GM23248 (cell line): Measurements from ENCODE around the gene ANKRD6. TPM values are rescaled to one million over a fixed set of nuclear protein-coding genes. Genes with fewer than 3 reads are reported as not detected.
A peak's percentile ranks its signal among the peaks of the same experiment; 100 is the strongest.

ENCODE experiments used
- DNase-seq: peaks from one replicate; pipeline ENCODE4 v3.0.0-alpha.2; 2015
- H2AFZ ChIP-seq: fragments of 200-600 bp; sonication (generic); 2 replicates; pipeline ENCODE4 v1.6.1; 2016; ENCODE audit warnings: antibody characterized with exemption
- H3F3A ChIP-seq: fragments of 200-600 bp; sonication (generic); 2 replicates; pipeline ENCODE4 v1.6.1; 2016; ENCODE audit warnings: mild to moderate bottlenecking, antibody characterized with exemption, mixed run types; ENCODE audit not compliant: insufficient read depth
- H3K27ac ChIP-seq: fragments of 200-600 bp; sonication (generic); 2 replicates; pipeline ENCODE4 v1.5.1; 2016; ENCODE audit warnings: mild to moderate bottlenecking
- H3K27me3 ChIP-seq: fragments of 200-600 bp; sonication (generic); replicated peaks from 2 replicates; pipeline ENCODE4 v1.6.1; 2016; ENCODE audit warnings: mild to moderate bottlenecking; ENCODE audit not compliant: insufficient read depth
- H3K36me3 ChIP-seq: fragments of 200-600 bp; sonication (generic); 2 replicates; pipeline ENCODE4 v1.6.1; 2016; ENCODE audit warnings: low read depth, mild to moderate bottlenecking
- H3K4me1 ChIP-seq: fragments of 200-600 bp; sonication (generic); 2 replicates; pipeline ENCODE4 v1.6.1; 2016; ENCODE audit warnings: mild to moderate bottlenecking; ENCODE audit not compliant: insufficient read depth
- H3K4me2 ChIP-seq: fragments of 200-600 bp; sonication (generic); one replicate; pipeline ENCODE4 v1.6.1; 2016; ENCODE audit warnings: mild to moderate bottlenecking; ENCODE audit not compliant: unreplicated experiment
- H3K4me3 ChIP-seq: fragments of 200-600 bp; sonication (generic); 2 replicates; pipeline ENCODE4 v1.5.1; 2016; ENCODE audit warnings: mild to moderate bottlenecking
- H3K79me2 ChIP-seq: fragments of 200-600 bp; sonication (generic); 2 replicates; pipeline ENCODE4 v1.6.1; 2016; ENCODE audit warnings: mild to moderate bottlenecking; ENCODE audit not compliant: insufficient read depth
- H3K9ac ChIP-seq: fragments of 200-600 bp; sonication (generic); 2 replicates; pipeline ENCODE4 v1.6.1; 2016; ENCODE audit warnings: mild to moderate bottlenecking
- H3K9me2 ChIP-seq: fragments of 200-600 bp; sonication (generic); 2 replicates; pipeline ENCODE4 v1.6.1; 2016; ENCODE audit warnings: mixed run types, mild to moderate bottlenecking, moderate library complexity; ENCODE audit not compliant: insufficient read depth
- H3K9me3 ChIP-seq: fragments of 200-600 bp; sonication (generic); one replicate; pipeline ENCODE4 v1.6.1; 2017; ENCODE audit warnings: low read depth
- H4K20me1 ChIP-seq: fragments of 200-600 bp; sonication (generic); 2 replicates; pipeline ENCODE4 v1.6.0; 2016; ENCODE audit not compliant: insufficient read depth
- EZH2 ChIP-seq: fragments of 200-600 bp; sonication (generic); IDR thresholded peaks from 2 replicates; pipeline ENCODE4 v1.6.1; 2018; ENCODE audit warnings: antibody characterized with exemption, mild to moderate bottlenecking; ENCODE audit not compliant: insufficient read depth, poor library complexity, severe bottlenecking
- EZH2phosphoT487 ChIP-seq: fragments of 200-600 bp; sonication (generic); IDR thresholded peaks from 2 replicates; pipeline ENCODE4 v1.6.1; 2018; ENCODE audit warnings: antibody characterized with exemption, moderate library complexity, mild to moderate bottlenecking, low read depth; ENCODE audit not compliant: insufficient read depth
- WGBS, 2 experiments: methylation state at CpG; one replicate each; pipeline ENCODE4 v1.1.6; 2015 to 2017; ENCODE audit warnings: low lambda C conversion rate in 2 of 2, low coverage in 1 of 2; ENCODE audit errors: missing lambda C conversion rate in 2 of 2; 5-methylcytosine and 5-hydroxymethylcytosine counted together
- in situ Hi-C: fragments of 300-500 bp; cut with MboI; formaldehyde crosslinking; loops from 2 replicates; pipeline ENCODE4 v1.15.0; 2020
- polyA plus RNA-seq: library from polyadenylated mRNA; unstranded; fragments of >200 nt; fragmentation: Nextera tagmentation; extraction: Ambion mirVana; gene quantifications from 2 replicates; pipeline ENCODE4 v1.2.1, GENCODE V29; 2016
- total RNA-seq: library from RNA; depleted of rRNA; stranded (reverse); fragments of >200 nt; shearing (Covaris generic); gene quantifications from 2 replicates; pipeline ENCODE4 v1.2.3, GENCODE V29; 2014; rRNA removed

ANKRD6 gene
- total RNA-seq (1.0 and 12.4 TPM in 2 replicates), polyA plus RNA-seq (0.54 and 0.58 TPM in 2 replicates)

GRCh38 chr6:89432875-89433251 is at the start of gene ANKRD6:
TSS of gene ANKRD6 (plus strand) at chr6:89433152. CDS start at chr6:89566977, 133,825 bp downstream.
- H3K9me2 ChIP-seq = no peaks in the 10 kb centered on the region
- H3F3A ChIP-seq = 0 out of 2 replicates have a peak, but pooled peaks cover 6% of the 10 kb centered on the region
- 0 out of 2 replicates have a peak within 1 kb of the TSS, but pooled peaks have one; percentile 34 for H3K9ac ChIP-seq
- peaks cover 6% of the 10 kb centered on the region; the same call in 1 of the 2 replicates for H3K4me1 ChIP-seq
- H4K20me1 ChIP-seq = no peaks in the 10 kb centered on the region; the same call in 1 of the 2 replicates
- H3K36me3 ChIP-seq = no peaks in the 10 kb centered on the region
- peaks cover 36% of the 10 kb centered on the region for H3K27me3 ChIP-seq
- H2AFZ ChIP-seq = peak within 1 kb of the TSS; percentile 76
- in situ Hi-C loops = loop anchor here (10.0 kb wide), 1 partner anchor 182 kb away; no protein-coding TSS in a partner anchor
- DNase-seq = peak; percentile 67
- TF ChIP-seq EZH2phosphoT487 (no peak), EZH2 (no peak)
- H3K4me3 ChIP-seq = peak within 1 kb of the TSS; percentile 66
- no peaks in the 10 kb centered on the region for H3K79me2 ChIP-seq
- no peaks in the 10 kb centered on the region for H3K9me3 ChIP-seq
- H3K27ac ChIP-seq = no peak within 1 kb of the TSS
- peak within 1 kb of the TSS; percentile 80 for H3K4me2 ChIP-seq
- 0 to 2% methylated on average over 5 to 25 of the region's 38 CpGs for WGBS, 2 experiments

DNA sequence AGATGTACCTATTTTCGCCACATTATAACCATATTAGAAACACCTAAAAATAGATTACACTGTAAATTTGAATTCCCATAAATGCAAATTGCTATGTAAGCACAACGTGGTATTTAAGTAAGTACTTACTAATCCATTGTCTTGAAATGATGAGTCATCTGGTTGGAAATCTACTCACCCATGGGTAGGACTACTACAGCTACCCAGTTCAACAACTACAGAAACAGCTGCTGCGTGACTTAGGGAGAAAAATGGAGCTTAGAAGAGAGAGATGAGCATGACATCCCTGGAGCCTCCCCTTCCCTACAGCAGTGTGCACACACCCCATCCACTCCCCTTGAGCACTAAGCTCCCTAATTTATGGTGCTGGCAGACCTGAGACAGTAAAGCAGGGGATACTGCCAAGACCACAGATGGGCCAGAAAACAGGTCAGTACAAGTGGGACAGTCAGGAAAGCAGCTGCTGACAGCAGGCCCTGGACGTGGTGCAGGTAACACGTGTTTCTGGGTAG is 47.7 kb upstream of the ANKRD6 start:
- Histone ChIP-seq H2AFZ (no peak overlapping the region), H3K9me2 (no peaks in the 10 kb centered on the region), H3K27ac (no peak overlapping the region), H3F3A (no peaks in the 10 kb centered on the region), H3K9ac (no peak overlapping the region), H3K36me3 (no peaks in the 10 kb centered on the region), H3K9me3 (no peaks in the 10 kb centered on the region), H4K20me1 (no peaks in the 10 kb centered on the region), H3K79me2 (no peaks in the 10 kb centered on the region), H3K4me1 (no peaks in the 10 kb centered on the region), H3K4me2 (no peak overlapping the region), H3K27me3 (0 out of 2 replicates have a peak, but pooled peaks cover 3% of the 10 kb centered on the region), H3K4me3 (no peak overlapping the region)
- 56 to 57% methylated on average over 5 of the region's 5 CpGs for WGBS, 2 experiments
- DNase-seq = peak; percentile 37
- TF ChIP-seq EZH2 (no peak), EZH2phosphoT487 (no peak)
- in situ Hi-C loops = no loop called here

GRCh38 chr6:89385846-89386245 is 47.1 kb upstream of the ANKRD6 start:
- DNase-seq = no peak
- H3K27me3 ChIP-seq = 0 out of 2 replicates have a peak, but pooled peaks cover 3% of the 10 kb centered on the region
- in situ Hi-C loops = no loop called here
- no peaks in the 10 kb centered on the region for H3K4me1 ChIP-seq
- no peak for TF ChIP-seq EZH2
- no peak for TF ChIP-seq EZH2phosphoT487
- no peak overlapping the region for H3K4me3 ChIP-seq
- no peak overlapping the region for H3K4me2 ChIP-seq
- H3K36me3 ChIP-seq = no peaks in the 10 kb centered on the region
- H3K79me2 ChIP-seq = no peaks in the 10 kb centered on the region
- no peaks in the 10 kb centered on the region for H3K9me2 ChIP-seq
- 86 to 88% methylated on average over 7 of the region's 7 CpGs for WGBS, 2 experiments
- no peak overlapping the region for H3K27ac ChIP-seq
- H3K9me3 ChIP-seq = no peaks in the 10 kb centered on the region
- no peak overlapping the region for H2AFZ ChIP-seq
- no peaks in the 10 kb centered on the region for H4K20me1 ChIP-seq
- no peaks in the 10 kb centered on the region for H3F3A ChIP-seq
- H3K9ac ChIP-seq = no peak overlapping the region

DNA sequence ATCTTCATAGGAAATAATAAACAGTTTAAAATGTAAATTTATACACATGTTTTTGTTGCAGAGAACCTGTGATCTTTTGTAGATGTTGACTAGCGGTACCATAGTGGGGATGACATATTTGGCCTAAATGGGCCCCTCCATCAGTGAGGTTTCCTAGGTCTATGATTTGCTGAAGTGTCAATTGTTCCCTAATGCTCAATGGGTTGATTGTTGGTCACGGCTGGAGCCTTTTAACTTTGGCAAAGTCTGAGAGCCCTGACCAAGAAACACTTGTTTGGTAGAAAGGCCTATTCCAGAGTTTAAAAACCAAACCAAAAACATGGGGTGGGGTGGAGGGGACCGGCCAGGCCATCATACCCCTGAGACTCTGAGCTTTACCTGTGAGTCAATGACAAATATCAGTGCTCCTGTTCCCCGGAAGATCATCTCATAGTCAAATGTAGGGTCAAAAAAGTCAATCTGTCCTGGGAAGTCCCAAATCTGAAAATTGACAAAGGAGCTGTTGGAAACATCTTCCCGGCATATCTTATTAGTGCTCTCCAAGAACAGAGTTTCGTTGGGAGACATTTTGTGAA is 45.9 kb upstream of the ANKRD6 start:
- no peaks in the 10 kb centered on the region for H3F3A ChIP-seq
- no peaks in the 10 kb centered on the region for H3K9me3 ChIP-seq
- DNase-seq = no peak
- WGBS, 2 experiments = 73 to 82% methylated on average over 6 of the region's 6 CpGs
- TF ChIP-seq EZH2phosphoT487 (no peak), EZH2 (no peak)
- H3K4me2 ChIP-seq = no peak overlapping the region
- H3K79me2 ChIP-seq = no peaks in the 10 kb centered on the region
- H3K9me2 ChIP-seq = no peaks in the 10 kb centered on the region
- no peak overlapping the region for H3K27ac ChIP-seq
- no peak overlapping the region for H3K9ac ChIP-seq
- in situ Hi-C loops = no loop called here
- no peaks in the 10 kb centered on the region for H4K20me1 ChIP-seq
- H3K4me3 ChIP-seq = no peak overlapping the region
- no peaks in the 10 kb centered on the region for H3K36me3 ChIP-seq
- H2AFZ ChIP-seq = no peak overlapping the region
- no peaks in the 10 kb centered on the region for H3K4me1 ChIP-seq
- no peaks in the 10 kb centered on the region for H3K27me3 ChIP-seq
